ENCODE measurements around the gene MRPS21.

Gene MRPS21

DNA sequence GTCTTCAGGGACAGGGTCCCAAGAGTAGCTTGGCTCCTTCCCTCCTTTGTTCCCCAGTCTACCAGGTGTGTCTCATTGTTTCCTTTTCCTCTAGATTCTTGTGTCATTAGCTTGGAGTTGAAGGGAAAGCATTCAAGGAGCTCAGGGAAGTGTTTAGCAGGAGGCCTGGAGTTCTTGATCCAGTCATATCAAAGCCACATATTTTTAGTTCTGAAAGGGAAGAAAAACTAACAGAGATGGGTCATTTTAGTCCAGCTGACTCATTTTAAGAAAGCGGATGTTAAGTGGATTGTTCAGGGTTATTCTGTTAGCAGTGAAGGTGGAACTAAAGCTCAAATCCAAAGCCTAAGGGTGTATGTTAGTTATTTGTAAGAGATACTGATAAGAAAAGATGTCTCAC lies 20.4 kb upstream of the MRPS21 start:
- POLR2A ChIA-PET: interaction anchor here (1.4 to 6.7 kb wide), 5 partner anchors 8 to 91 kb away, joined by 3 to 137 read pairs (median 10); partner anchors contain the start of genes ANP32E, CA14 and RPRD2
- no peak for DNase-seq (ENCODE audit: extremely low spot score)
- TF ChIP-seq SUZ12 (IDR thresholded peaks at IDR 0.05) (no peak), SP1 (IDR thresholded peaks at IDR 0.05) (no peak), PKNOX1 (IDR thresholded peaks at IDR 0.05) (no peak), TARDBP (IDR thresholded peaks at IDR 0.05) (no peak), BHLHE40 (IDR thresholded peaks at IDR 0.05; ENCODE audit: borderline replicate concordance) (no peak), HDGF (IDR thresholded peaks at IDR 0.05; ENCODE audit: borderline replicate concordance) (no peak), LEF1 (IDR thresholded peaks at IDR 0.05; ENCODE audit: borderline replicate concordance) (no peak), FOXK2 (IDR thresholded peaks at IDR 0.05) (no peak), ELF4 (IDR thresholded peaks at IDR 0.05) (no peak)
- CTCF ChIA-PET: interaction anchor here (0.6 to 3.6 kb wide), 7 partner anchors 8 to 264 kb away, joined by 3 to 20 read pairs (median 7); partner anchors contain the start of gene CA14

- CTCF ChIA-PET: interaction anchor here (2.0 to 4.4 kb wide), 2 partner anchors 8 to 24 kb away, joined by 11 to 38 read pairs; partner anchors contain the start of genes C1orf54 and CA14
- TF ChIP-seq FOXK2 (IDR thresholded peaks at IDR 0.05) (no peak), ZNF384 (IDR thresholded peaks at IDR 0.05) (no peak), HDGF (IDR thresholded peaks at IDR 0.05; ENCODE audit: borderline replicate concordance) (no peak), TARDBP (IDR thresholded peaks at IDR 0.05) (no peak), ELF4 (IDR thresholded peaks at IDR 0.05) (no peak), CTBP1 (IDR thresholded peaks at IDR 0.05; ENCODE audit: borderline replicate concordance) (no peak), FOXA1 (IDR thresholded peaks at IDR 0.05) (no peak), L3MBTL2 (conservative IDR thresholded peaks at IDR 0.05) (no peak), SP1 (IDR thresholded peaks at IDR 0.05) (no peak), FOXM1 (IDR thresholded peaks at IDR 0.05; ENCODE audit: borderline replicate concordance) (no peak), ARNT (IDR thresholded peaks at IDR 0.05) (no peak), LEF1 (IDR thresholded peaks at IDR 0.05; ENCODE audit: borderline replicate concordance) (no peak), PKNOX1 (IDR thresholded peaks at IDR 0.05) (no peak), BHLHE40 (IDR thresholded peaks at IDR 0.05; ENCODE audit: borderline replicate concordance) (no peak), NFRKB (IDR thresholded peaks at IDR 0.05) (no peak), SUZ12 (IDR thresholded peaks at IDR 0.05) (no peak)
- no peak for DNase-seq (ENCODE audit: extremely low spot score)
- POLR2A ChIA-PET: interaction anchor here (0.9 to 3.7 kb wide), 6 partner anchors 8 to 84 kb away, joined by 3 to 20 read pairs (median 6); partner anchors contain the start of genes APH1A, C1orf54 and RPRD2
Observed at GRCh38 chr1:150280138-150280707, 13.4 kb upstream of the MRPS21 start.

DNA sequence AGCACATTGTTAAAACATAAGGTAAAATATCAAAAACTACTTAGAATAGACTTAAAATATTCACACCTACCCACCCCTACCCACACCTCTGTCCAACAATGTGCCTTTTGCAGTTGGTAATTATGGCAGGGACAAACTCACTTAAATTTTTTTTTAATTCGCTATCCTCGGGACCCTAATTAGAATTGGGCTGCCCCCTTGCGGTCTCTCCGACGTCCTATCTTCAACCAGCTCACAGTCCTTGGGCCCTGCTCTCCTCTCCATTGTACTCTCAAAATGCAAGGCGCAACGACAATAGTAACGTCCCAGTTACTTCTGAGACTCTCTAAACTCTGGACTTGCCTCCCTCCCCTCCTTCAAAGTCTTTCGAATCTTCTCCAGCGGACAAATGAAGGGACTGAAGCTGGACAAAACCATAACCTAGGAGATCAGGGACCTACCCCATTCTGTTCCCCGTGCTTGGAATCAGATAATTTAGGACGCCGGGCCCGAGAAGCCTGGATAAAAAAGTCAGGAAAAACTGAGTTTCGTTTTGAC lies 12.4 kb upstream of the MRPS21 start:
- ChIA-PET CTCF (interaction anchor here (0.6 to 4.4 kb wide), 4 partner anchors 9 to 25 kb away, joined by 3 to 38 read pairs (median 7); partner anchors contain the start of genes C1orf54 and CA14), POLR2A (interaction anchor here (0.9 to 3.7 kb wide), 6 partner anchors 9 to 83 kb away, joined by 3 to 20 read pairs (median 4); partner anchors contain the start of genes APH1A, C1orf54, CA14 and RPRD2)
- TF ChIP-seq ZNF384 (IDR thresholded peaks at IDR 0.05) (peak; percentile 88), TARDBP (IDR thresholded peaks at IDR 0.05) (no peak)
- peak; percentile 69 for DNase-seq (ENCODE audit: extremely low spot score)

DNA sequence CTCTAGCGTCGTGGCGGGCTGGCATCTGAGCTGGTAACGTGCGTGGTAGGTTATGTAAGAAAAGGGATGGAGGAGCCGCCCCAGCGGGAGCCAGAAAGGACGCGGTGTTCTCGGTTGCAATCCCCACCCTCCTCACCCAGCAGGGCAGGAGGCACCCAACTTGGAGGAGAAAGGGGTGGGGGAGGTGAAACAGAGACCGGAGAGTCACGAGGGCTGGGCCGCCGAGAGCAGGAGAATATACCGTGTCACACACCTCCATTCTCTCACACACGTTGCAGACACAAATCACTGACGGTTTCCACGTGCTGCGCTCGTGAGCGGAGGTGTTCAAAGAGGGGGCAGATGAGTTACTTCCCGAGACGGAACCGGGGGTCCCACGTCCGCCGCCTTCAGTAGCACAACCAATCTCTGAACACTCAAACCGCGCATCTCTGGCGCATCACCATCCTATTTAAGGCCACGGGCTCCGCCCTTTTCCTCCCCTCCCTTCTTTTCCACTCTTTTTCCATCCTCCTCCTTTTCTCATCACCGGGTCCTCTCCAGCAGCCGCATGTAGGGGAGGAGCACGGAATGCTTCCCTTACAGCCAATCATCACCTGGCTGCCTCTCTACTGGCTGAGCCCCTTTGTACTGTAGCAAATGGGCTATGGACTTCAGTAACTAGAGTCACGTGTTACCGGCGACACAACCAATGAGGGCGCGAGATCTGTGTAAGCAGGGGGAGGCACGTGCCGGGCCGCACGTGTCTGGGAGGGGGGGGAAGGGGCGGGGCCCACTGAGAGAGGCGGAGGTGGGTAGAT lies 11.7 kb upstream of the MRPS21 start, which contains the start of gene CIART:
Gene CIART (plus strand): TSS at position 797 of the 800 bp plus-strand sequence. CDS start 714 bp downstream, outside the sequence.
- ChIA-PET CTCF (interaction anchor here (0.6 to 4.4 kb wide), 4 partner anchors 9 to 25 kb away, joined by 3 to 38 read pairs (median 7); partner anchors contain the start of genes C1orf54 and CA14), POLR2A (interaction anchor here (1.3 to 2.0 kb wide), 4 partner anchors 9 to 26 kb away, joined by 3 to 10 read pairs (median 4); partner anchors contain the start of genes C1orf54 and CA14)
- no peak for TF ChIP-seq HDGF (IDR thresholded peaks at IDR 0.05; ENCODE audit: borderline replicate concordance)
- no peak for TF ChIP-seq ZNF384 (IDR thresholded peaks at IDR 0.05)
- 0 out of 2 replicates have a peak, but pooled peaks have one; percentile 32 for TF ChIP-seq BHLHE40 (IDR thresholded peaks at IDR 0.05; ENCODE audit: borderline replicate concordance)
- peak; percentile 17; the same call in 1 of the 2 replicates for TF ChIP-seq PKNOX1 (IDR thresholded peaks at IDR 0.05)
- peak; percentile 91 for TF ChIP-seq L3MBTL2 (conservative IDR thresholded peaks at IDR 0.05)
- DNase-seq (ENCODE audit: extremely low spot score): peak; percentile 88

DNA sequence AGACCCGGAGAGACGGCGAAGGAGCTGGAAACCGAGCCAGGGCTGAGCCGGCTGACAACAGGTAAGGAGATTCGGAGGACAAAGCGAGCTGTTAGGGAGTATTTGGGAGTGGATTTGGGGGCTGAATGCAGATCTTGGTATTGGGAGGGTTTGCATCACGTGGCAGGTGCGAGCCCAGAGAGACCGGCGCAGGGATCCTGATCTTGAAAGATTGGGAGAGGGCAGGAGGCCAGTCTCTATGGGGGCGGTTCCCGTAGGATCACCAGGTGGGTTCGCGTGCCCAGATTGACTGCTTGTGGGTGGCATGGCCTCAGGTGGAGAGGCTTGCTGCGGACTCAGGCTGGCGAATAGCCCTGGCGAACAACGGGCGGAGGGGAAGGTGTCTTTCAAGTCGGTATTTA lies 11.1 kb upstream of the MRPS21 start:
- POLR2A ChIA-PET: interaction anchor here (1.3 kb wide), 1 partner anchor 25 kb away, joined by 3 read pairs; the partner anchor contains the start of gene CA14

More for the DNA sequence above, 11.1 kb upstream of the MRPS21 start:
- DNase-seq (ENCODE audit: extremely low spot score): no peak
- no peak for TF ChIP-seq LEF1 (IDR thresholded peaks at IDR 0.05; ENCODE audit: borderline replicate concordance)
- TF ChIP-seq SUZ12 (IDR thresholded peaks at IDR 0.05): no peak
- TF ChIP-seq FOXK2 (IDR thresholded peaks at IDR 0.05): no peak
- TF ChIP-seq ELF4 (IDR thresholded peaks at IDR 0.05): no peak
- TF ChIP-seq ARNT (IDR thresholded peaks at IDR 0.05): no peak
- no peak for TF ChIP-seq CTBP1 (IDR thresholded peaks at IDR 0.05; ENCODE audit: borderline replicate concordance)
- TF ChIP-seq HDGF (IDR thresholded peaks at IDR 0.05; ENCODE audit: borderline replicate concordance): no peak
- no peak for TF ChIP-seq FOXA1 (IDR thresholded peaks at IDR 0.05)
- TF ChIP-seq TARDBP (IDR thresholded peaks at IDR 0.05): no peak
- TF ChIP-seq BHLHE40 (IDR thresholded peaks at IDR 0.05; ENCODE audit: borderline replicate concordance): no peak
- TF ChIP-seq PKNOX1 (IDR thresholded peaks at IDR 0.05): no peak
- TF ChIP-seq ZNF384 (IDR thresholded peaks at IDR 0.05): no peak
- no peak for TF ChIP-seq FOXM1 (IDR thresholded peaks at IDR 0.05; ENCODE audit: borderline replicate concordance)
- TF ChIP-seq SP1 (IDR thresholded peaks at IDR 0.05): no peak
- TF ChIP-seq L3MBTL2 (conservative IDR thresholded peaks at IDR 0.05): no peak
- TF ChIP-seq NFRKB (IDR thresholded peaks at IDR 0.05): no peak
- CTCF ChIA-PET: interaction anchor here (0.6 to 4.4 kb wide), 2 partner anchors 26 to 85 kb away, joined by 3 to 38 read pairs; partner anchors contain the start of gene CA14

Measured in HEK293T (cell line).